AG10803 (cell line): ENCODE measurements around the gene LASP1NB.

Source experiments
- DNase-seq: peaks from one replicate; pipeline ENCODE4 v3.0.0; 2010; ENCODE audit warnings: low read depth
- H3K4me3 ChIP-seq: 2 replicates; pipeline ENCODE4 v1.5.1; 2011; ENCODE audit warnings: mild to moderate bottlenecking, low read length, control low read depth
- CTCF ChIP-seq: conservative IDR thresholded peaks from 2 replicates; pipeline ENCODE4 v1.5.1; 2011; ENCODE audit warnings: mild to moderate bottlenecking, low read length, control low read depth, inconsistent platforms

LASP1NB gene

DNA sequence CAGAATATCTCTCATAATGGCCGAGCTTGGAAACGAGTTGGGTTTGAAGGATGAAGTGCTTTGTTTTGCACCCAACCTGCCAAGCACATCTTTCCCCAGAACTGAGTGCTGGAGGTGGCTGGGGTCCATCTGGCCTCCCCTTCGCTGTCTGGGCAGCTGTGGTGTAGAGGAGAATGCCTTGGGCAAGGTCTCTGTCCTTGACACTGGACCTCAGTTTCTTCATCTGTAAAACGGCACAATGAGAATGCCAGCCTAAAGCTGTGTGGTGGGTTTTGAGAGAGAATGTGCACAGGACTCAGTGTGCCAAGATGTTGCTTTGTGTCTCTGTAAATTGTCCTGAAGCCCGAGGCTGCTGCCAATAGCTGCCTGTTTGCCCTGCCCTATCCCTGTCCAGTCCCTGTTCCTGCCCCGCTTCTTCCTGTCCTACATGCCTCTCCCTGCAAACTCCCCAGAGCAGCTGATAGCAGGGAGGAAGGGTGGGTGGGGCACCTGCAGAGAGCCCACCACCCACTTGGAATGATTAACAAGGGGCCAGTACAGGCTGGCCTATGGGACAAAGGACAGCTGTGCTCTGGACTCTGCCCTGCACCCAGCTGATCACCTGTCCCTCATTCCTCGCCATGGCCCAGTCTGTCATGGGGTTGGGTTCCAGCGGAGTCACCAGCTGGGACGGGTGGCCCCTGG, 40.2 kb upstream of the LASP1NB start:
- H3K4me3 ChIP-seq: no peak overlapping the region
- TF ChIP-seq CTCF: no peak
- no peak for DNase-seq

GRCh38 chr17:38885728-38886642, 39.4 kb upstream of the LASP1NB start:
- no peak for DNase-seq
- no peak overlapping the region for H3K4me3 ChIP-seq
- no peak for TF ChIP-seq CTCF

GRCh38 chr17:38886643-38887010, 38.8 kb upstream of the LASP1NB start:
- TF ChIP-seq CTCF: no peak
- no peak overlapping the region for H3K4me3 ChIP-seq
- no peak for DNase-seq

DNA sequence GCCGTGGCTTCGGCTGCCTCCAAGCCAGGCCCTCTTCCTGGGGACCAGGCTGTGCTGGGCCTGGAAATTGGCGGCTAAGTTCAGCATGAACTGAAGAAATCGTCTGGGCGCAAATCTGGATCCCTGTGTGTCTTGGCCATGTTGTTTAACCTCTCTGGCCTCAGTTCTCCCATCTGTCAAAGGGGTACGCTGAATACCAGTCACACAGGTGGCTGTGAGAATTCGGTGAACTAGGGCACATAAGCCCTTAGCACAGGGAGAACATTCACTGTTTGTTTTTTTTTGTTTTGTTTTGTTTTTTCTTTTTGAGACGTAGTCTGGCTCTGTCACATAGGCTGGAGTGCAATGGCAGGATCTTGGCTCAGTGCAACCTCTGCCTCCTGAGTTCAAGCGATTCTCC, 36.6 kb upstream of the LASP1NB start:
- no peak for DNase-seq
- no peak for TF ChIP-seq CTCF
- H3K4me3 ChIP-seq: no peak overlapping the region

DNA sequence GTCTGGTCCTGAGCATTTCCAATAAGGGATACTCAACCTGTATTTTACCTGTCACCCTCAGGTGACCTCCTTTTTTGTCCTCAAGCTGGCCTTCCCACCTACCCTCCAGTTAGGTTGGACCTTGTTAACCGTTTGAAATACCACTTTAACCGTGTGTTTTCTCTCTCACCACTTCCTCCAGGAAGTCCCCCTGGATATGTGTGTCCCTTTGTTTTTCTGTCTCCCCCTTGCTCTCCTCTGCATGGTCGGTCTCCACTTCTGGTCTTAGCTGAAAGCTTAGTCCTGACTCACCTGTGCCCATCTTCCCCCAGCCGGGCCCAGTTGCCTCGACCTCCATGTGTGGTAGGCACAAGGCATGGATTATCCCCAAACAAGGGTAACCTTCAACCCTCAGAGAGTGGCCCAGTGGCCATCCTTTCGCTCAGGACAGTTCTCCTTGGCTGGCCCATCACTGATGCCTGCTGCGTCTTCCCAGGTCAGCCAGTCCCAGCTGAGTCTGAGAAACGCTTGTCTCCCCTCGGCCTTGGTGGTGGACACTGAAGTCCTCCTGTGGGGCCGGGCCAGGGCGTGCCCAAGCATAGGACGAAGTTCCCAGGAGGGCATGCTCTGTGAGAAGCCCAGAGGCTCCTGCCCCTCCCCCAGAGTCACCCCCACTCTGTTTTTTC, 35.5 kb upstream of the LASP1NB start:
- TF ChIP-seq CTCF: no peak
- no peak overlapping the region for H3K4me3 ChIP-seq
- no peak for DNase-seq

DNA sequence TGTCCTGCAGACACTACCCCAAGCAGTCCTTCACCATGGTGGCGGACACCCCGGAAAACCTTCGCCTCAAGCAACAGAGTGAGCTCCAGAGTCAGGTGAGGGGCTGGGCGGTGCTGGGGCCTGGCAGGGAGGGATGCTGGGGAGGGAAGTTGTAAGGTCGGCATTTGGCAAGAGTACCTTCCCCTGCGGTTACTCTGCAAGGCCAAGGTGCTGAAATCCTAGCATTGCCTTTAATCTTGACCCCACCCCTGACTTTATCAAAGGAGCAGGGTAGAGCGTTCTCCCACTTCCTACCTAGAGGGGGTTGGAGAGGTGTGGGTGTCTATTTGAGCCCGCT, 35.0 kb upstream of the LASP1NB start:
- no peak for TF ChIP-seq CTCF
- DNase-seq: no peak
- no peak overlapping the region for H3K4me3 ChIP-seq
